NK-92 (cell line): ENCODE results near the gene PRDM1.

Experiments
- DNase-seq: peaks from one replicate; lab custom pipeline; 2025; ENCODE audit not compliant: unreplicated experiment; lab: John Stamatoyannopoulos, UW

PRDM1 gene

DNA sequence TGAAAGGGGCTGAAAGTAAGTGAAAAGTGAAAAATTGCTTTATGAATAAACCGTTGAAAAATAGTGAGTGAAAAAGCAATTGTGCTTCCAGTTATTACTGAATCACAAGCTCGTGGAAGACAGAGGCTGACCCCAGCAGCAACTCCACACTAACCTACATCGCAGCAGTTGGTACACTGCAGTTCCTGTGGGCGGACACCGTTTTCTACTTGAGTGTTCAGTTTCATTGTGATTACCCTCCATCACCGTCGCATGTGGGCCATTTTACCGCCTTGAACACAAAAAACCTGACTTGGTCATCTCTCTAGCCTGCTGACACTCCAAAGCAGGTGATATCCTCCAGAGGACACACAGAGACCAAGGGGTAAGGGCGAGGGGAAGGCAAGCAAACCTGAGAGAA, 28.4 kb downstream of the PRDM1 start:
- no peak for DNase-seq

DNA sequence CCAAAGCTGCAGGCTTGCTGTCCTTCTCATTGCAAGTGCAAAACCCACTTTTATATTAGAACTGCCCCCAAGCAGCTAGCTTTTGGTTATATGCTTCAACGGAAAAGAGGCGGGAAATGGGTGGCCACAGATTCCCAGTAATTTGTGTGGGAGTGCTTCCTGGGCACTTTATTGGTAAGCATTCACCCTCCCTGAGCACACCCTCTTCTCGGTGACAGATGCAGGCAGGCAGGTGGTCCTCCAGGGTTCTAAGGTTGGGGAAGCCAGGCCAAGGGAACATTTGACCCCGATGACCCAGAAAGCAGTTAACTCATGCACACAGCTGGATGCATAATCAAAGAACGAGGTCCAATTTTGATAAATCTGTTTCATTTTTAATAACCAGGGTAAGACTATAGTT, 29.1 kb downstream of the PRDM1 start:
- DNase-seq, result no peak

DNA sequence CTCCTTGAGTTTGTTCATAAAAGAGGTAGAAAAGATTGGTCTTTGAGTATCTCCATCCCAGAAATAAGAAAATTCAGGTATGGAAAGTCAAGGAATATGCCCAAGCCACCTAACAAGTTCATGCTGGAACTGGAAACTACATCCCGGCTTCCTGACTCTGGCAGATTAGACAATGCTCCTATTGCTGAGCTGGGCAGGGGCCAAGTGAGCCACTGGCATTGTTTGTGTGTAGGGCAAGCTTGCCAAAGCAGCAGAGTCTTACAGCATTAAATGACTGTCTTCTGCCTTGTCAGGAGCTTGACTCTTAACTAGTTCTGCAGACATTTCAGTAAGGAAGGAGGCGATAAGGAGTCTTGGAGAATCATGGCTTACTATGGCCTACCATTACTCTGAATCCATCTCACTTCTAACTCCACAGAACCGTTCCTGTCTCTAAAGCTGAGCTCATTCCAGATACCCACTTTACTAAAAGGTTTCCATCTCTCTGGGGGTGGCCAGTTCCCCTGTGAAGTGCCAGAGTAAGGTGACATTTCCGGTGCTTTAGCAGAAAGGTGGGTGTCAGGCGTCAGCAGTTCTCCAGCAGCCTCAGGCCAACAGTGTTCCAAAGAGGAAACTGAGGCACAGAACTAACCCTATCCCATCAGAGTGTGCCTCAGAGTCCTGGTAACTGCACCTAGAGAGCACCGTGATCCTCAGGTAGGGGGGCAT, 30.1 kb downstream of the PRDM1 start:
- DNase-seq, result no peak

DNA sequence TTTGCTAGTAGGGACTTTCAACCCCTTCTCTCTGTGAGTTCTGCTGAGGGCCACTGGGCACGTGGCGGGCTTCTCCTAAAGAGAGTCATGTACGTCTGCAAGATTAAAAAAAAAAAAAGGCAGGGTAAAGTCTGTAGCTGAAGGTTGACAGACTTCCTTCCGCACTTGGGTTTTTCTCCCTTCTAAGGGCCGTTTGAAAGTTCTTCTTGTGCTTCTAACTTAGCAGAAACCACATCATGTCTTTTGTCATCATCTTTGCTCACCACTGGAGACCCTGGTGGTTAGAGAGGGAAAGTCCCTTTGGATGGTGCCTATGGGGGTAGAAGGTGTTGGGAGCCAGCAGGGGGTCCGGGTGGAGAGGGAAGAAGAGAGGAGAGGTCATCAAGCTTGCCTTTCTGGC, 31.4 kb downstream of the PRDM1 start:
- DNase-seq, result no peak

DNA sequence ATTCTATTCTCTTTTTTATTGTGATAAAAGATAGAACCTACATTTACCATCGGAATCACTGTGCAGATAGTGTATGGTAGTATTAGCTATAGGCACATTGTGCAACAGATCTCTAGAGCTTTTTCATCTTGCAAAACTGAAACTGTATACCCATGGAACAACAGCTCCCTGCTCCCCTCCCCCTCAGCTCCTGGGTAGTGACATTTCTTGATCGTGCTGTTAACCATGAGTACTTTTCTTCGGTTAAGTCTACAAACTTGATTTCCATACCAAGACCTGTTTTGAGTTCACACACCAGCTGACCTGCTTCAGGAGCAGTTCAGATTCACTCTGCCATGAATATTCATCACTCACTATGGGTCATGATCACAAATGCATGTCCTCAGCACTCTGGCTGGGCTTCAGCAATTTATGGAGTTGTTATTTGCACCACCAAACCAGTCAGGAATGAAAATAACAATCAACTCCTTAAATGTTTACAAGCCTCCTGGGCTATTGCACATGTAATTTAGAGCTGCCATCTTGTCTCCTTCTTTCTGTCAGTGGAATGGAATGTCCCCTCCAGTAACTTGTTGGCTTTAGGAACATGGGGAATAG, 32.8 kb downstream of the PRDM1 start:
- no peak for DNase-seq

DNA sequence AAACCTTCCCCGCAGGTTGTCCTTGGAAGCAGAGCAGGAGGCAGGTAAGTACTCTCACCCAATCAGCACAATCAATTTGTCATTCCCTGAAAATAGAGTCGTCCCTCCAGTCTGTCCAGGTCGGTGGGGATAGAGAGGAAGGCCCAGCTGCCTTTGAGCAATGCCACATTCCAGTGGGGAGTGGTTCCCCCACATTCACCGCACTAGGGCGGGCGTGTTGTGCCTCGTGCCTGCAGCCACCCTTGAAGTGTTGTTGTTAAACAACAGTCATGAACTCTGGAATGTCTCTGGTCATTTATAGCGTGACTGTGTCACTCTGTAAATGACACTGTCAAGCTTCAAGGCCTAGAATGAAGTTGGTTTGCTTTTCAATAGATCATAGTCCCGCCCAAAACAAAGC, 33.4 kb downstream of the PRDM1 start:
- DNase-seq, result no peak

DNA sequence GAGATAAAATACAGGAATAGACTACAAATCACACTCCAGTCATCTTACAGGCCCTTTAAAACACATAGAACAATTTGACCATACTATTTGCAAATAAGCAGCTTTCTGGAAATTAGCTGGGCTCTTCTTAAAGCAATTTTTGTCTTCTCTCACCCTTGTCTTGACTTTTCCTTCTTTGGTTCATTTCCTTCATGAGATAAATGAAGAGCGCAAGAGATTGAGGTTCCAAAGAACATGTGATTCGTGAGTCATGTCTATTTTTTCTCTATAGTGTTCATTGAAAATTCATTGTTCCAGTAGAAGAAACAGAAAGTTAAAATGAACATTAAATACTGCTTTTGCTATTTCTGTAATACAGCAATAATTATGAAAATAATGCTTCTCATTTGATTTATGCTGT, 33.9 kb downstream of the PRDM1 start:
- DNase-seq, result no peak

DNA sequence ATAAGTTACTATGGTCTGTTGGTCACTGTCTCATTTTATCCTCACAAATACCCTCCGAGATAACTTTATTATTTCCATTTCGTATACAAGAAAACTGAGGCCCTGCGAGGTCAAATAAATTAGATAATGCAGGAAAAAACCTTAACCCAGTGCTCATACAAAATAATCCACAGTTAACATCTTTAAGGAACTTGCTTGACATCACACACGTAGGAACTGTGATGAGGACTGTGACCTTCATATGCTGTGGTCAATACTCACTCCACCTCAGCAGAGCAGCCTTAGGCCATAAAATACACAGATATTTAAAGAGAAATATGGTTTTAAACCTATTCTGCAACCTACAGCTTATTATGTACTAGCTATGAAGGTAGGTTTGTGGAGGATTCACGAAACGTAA, 34.3 kb downstream of the PRDM1 start:
- DNase-seq, result no peak

DNA sequence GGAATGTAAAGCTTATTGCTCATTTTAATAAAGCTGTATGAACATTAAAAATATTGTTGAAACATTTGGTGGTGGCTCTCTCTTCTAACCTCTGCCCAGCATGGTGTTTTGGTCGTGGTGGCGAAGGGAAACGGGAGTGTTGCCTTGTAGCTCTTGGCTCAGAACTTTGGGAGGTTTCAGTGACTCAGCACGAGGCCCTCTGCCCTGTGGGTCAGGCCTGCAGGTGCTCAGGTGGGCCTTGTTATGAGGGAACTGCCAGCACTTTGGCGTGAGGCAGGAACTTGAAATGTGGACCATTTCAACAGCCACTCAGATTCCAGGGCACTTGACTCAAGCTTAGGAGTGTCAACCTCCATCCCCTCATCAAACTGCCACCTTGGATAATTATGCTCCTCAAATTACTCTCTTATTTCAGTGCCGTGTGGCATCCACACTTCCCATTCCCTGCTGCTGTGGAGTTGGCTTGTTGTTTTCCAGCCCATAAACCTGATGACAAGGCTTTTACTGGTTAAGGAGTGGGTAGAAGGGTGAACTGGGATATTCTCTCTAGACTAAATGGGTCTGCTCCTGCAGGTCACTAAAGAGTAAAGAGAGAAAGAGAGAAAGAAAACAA, 36.3 kb downstream of the PRDM1 start:
- DNase-seq, result no peak

DNA sequence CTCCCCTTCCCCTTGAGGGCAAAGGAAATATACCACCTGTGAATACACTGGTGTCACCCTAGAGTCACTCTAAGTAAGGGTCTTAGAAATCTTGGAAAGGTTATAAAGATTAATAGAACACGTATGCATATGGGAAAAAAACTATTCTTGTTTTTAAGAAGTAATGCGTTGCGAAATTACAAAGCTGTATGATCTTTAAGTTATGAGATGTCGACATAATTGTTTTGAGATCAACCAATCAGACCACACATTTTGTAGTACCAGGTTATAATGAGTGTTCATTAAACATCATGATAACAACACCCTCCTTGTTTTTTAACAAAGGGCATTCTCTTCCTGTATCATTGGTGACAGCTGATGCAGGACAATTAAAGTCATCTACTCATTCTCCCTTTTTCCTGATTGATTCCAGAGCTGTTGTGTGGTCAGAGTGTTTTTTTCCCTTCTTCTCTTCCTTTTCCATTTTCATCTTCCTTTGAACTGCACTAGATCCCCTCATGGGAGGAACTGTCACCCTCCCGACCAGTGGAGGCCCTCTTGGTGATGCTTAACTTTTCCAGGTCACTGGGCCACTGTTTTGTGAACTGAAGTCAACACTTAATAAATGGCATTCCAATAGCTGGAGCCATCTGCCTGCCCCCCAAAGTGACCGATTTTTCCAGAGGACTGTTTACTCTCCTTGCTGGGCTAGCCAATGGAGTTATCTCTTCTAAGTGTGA, 37.0 kb downstream of the PRDM1 start:
- DNase-seq, result no peak

DNA sequence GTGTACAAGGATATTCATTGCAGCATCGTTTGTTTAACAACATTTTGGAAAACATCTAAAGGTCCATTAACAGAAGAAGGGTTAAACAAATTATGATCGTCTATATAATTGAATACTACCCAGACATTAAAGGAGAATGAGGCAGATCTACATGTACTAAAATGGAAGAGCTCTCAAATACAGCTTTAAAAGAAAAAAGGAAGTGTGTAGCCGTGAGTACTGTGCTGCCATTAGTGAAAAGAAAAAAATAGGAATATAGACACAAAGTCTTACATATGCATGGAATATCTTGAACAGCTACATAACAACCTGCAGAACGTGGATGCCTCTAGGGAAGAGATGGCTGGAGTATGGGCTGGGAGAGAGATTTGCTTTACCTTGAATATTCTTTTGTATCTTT, 37.9 kb downstream of the PRDM1 start:
- no peak for DNase-seq

DNA sequence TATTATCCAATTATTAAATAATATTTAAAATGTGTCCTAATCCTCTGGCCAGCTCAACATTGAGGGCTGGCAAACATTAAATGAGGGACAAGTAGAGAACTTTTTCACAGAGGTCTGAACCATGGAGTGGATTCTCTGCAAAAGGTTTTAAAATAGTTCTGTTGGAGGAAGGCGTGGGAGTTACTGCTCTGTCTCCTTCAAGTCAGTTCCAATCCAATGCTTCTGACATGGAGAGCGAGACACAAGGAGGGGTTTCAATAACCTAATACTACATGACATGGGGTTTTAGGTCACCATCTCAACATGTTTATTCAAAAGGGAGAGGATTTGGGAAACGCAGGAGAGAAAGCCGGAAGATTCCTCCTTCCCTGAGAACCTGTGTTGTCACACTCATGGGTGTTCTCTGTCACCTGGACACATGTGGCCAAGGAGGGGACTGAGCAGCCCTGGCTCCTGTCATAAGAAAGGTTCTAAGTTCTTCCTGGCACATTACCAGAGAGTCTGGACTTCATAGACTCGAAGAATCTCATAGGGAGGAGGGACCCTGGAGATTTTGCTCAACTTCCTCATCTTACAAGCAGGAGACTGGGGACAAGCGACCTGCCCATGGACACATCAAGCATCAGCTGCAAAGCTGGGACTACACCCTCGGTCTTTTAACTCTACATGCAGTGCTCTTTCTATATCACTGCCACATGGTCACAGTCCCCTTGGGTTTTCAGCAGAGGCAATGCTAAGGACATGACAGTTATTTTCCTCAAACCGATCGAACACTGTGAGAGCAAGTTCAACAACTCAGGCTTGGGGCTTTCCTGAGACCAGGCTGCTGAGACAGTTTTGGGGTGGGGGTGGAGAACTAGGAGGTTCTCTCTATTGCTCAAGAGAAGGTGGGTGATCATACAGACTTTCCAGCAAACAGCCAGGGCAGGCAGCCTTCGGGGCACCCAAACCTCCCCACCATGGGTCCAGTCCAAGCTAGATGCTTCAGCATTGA, 38.6 kb downstream of the PRDM1 start:
- DNase-seq, result no peak

DNA sequence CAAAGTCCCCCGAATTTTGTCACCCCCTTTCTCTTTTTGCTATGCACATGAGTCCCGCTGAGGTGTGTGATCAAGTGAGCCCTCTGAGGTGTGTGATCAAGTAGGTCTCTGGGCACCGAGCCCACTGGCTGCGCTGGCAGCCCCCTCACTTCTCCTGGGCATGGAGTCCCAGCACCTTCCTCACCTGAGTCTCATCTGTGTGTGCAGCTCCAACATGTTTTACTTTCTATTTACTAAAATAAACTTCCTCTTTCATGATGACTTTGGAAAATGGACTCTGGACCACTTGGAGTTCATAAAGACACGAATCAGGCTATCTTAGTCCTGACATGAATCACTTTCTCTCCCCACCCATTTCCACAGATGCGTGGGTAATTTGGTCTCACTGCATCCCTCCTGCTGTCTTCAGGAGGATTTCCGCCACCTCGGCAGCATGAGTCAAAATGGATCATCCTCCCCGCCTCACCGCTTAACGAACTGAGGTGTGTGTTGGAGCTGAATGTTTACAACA, 39.8 kb downstream of the PRDM1 start:
- no peak for DNase-seq

DNA sequence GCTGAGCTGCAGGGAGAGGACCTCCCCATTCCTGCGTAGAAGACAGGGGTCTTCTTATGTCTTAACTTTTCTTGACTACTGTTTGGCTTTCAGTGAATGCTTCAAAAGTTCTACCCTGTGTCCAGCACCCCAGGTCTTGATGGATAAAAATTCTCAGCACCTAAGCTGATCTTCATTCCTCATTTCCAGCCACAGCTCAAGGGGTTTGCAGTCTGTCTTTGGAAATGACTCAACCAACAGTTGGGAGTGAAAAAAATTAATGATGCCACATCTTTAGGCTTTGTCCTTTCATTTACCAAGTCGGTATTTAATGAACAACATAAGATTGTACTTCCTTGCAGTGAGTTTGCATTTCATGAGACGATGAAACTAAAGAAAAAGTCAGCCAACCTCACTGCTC, 40.3 kb downstream of the PRDM1 start:
- DNase-seq, result no peak

DNA sequence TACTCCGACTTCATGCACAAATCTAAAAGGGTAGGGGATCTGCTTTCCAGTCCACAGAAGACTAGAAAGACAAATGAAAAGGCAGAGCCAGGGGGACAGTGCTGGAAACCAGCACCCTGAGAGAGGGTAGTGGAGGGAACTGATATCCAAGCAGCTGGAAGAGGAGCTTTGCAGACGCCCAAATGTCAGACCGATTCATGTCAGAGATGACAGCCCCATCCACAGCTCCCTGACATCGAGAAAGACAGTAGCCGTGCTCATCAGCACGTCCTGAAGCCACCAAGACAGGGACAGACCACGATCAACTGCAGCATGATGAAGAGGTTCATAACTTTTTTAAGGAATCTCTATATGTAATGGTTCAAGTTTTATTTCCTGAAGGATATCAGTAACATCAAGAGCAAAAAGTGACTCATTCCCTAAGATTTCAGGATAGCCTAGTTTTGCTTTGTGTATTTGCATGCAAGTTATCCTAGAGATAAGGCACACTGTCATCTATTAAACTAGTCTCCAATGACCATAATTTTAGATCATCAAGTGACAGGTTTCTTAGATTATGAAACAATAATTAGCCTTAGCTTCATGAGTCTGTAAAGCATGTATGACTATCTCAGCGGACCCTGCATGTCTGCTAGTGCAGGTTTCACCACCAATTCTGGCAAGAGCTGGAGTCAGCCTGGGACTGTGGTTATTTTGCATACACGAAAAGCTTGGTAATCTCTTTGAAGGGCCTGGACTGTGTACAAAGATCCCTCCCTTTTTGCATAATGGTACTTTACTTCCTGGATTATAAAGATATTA, 43.0 kb downstream of the PRDM1 start:
- no peak for DNase-seq

DNA sequence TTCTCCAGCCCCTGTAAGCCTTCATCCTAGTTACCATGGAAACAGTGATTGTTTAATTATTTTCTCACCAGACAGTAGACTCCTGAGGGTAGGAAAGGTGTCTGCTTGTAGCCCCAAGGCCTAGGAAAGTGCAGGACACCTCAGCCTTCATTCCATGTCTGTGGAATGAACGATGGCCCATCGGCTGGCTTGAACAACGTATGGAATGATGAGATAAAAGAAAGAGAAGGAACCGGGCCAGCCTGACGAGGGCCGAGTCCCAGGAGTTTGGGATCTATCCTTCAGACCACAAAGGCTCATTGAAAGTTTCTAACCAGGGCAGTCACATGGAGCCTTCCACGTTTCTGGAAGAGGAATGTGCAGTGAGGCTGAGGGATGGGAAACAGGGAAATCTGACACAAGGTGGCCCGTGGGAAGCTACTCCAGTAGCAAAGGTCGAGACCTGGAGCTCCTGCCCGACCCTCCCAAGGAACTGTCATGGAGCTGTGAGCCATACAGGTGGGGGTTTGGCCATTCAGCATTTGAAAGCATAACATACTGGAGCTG, 46.1 kb downstream of the PRDM1 start:
- DNase-seq, result no peak

DNA sequence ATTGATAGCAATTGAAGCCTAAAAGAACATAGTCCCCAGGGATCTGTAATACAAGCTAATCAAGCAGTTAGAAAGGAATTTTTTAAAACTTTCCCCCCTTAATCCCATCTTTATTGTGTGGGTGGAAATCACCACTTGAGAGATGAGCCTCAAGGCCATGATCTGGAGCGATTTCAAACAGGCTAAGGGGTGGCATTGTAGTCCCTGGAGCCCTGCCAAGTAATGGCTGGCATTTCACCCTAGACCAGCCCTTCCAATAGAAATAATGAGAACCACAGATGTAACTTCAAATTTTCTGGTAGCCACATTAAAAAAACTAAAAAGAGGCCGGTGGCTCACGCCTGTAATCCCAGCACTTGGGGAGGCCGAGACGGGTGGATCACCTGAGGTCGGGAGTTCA, 46.9 kb downstream of the PRDM1 start:
- no peak for DNase-seq

DNA sequence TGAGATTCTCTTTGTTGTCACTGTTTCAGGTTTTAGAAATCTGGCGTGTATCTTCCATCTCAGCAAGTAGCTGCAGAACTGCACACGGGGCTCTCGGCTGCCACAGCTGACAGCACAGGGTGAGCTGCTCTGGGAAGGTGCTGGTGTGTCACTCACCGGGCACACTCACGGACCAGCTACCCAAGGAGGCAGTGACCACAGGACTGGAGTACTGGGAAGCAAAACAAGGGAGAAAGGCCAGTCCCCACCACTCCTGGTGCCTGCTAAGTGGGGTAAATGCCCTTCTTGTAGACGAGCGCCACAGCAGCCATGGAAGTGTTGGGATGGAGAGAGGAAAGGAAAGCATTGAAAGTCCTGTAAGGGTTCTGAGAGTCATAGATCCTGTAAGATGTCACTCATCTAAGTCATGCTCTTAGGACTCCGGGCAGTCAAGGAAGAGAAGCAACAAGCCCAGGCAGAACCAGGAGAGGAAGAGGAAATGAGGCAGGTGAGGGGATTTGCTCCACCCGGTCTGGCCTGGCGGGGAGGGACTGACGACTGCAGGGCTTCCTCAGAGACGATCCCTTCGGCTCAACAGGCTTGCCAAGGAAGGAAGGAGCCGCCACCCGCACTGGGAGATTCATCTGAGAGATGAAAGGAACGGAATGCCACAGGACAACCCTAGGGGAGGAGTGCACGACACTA, 48.1 kb downstream of the PRDM1 start:
- DNase-seq, result no peak
